ENCODE data around the gene MRPL58.

Gene MRPL58

GRCh38 chr17:75048249-75048878, 35.9 kb downstream of the MRPL58 start:
- no peak for DNase-seq

GRCh38 chr17:75049057-75049456, 36.6 kb downstream of the MRPL58 start:
- DNase-seq: no peak

GRCh38 chr17:75049706-75050105, 37.2 kb downstream of the MRPL58 start:
- DNase-seq: no peak

- no peak for DNase-seq
These were observed 39.5 kb downstream of the MRPL58 start for GRCh38 chr17:75051941-75052340.

GRCh38 chr17:75059369-75060345, 47.2 kb downstream of the MRPL58 start:
- no peak for DNase-seq

GRCh38 chr17:75060434-75061054, 48.1 kb downstream of the MRPL58 start:
- no peak for DNase-seq

GRCh38 chr17:75061055-75061438, 48.6 kb downstream of the MRPL58 start:
- DNase-seq: no peak

GRCh38 chr17:75061618-75062017, 49.1 kb downstream of the MRPL58 start:
- DNase-seq: no peak

GRCh38 chr17:75063201-75063600, 50.7 kb downstream of the MRPL58 start:
- DNase-seq: no peak

GRCh38 chr17:75063626-75064025, 51.2 kb downstream of the MRPL58 start:
- no peak for DNase-seq

- no peak for DNase-seq
These were observed 51.6 kb downstream of the MRPL58 start for GRCh38 chr17:75064040-75064439.

GRCh38 chr17:75064460-75064859, 52.0 kb downstream of the MRPL58 start:
- DNase-seq: no peak

GRCh38 chr17:75064867-75065561, 52.5 kb downstream of the MRPL58 start:
- no peak for DNase-seq

GRCh38 chr17:75065562-75066151, 53.2 kb downstream of the MRPL58 start:
- no peak for DNase-seq

- no peak for DNase-seq
These were observed 55.4 kb downstream of the MRPL58 start for GRCh38 chr17:75067856-75068255.

GRCh38 chr17:75068750-75069149, 56.3 kb downstream of the MRPL58 start:
- no peak for DNase-seq

GRCh38 chr17:75069783-75070182, 57.3 kb downstream of the MRPL58 start:
- no peak for DNase-seq

Measured in effector CD4-positive, alpha-beta T cell (primary cell).